Measurements from ENCODE around the gene CHIC1.
"Not testable (repeated sequence)": the region's sequence is repeated elsewhere in the genome, so short reads cannot be mapped to it uniquely, and the experiment has no call there.

GRCh38 chrX:73661322-73661721 is 98.3 kb downstream of the CHIC1 start:
- not testable (repeated sequence) for TF ChIP-seq CTCF, POLR2A (IDR thresholded peaks at IDR 0.05)

Measured in adrenal gland (tissue), 5 donors.